Kidney (tissue), 14 donors: ENCODE data around the gene ALG3. TPM values are rescaled to one million over a fixed set of nuclear protein-coding genes. Genes with fewer than 3 reads are reported as not detected.

Experiments used
- DNase-seq, 5 donors: peaks; one replicate each; pipeline ENCODE4 v3.0.0-alpha.2; 2013 to 2020
- FAIRE-seq: peaks from 2 replicates; lab custom pipeline; 2012; peaks lifted over from hg19 to GRCh38; lab: Jason Lieb, UNC
- H3K27ac ChIP-seq, 2 donors: one replicate each; pipeline ENCODE4 v1.7.0; 2013; ENCODE audit warnings: low read depth in 2 of 2, low read length in 2 of 2, inconsistent platforms in 1 of 2
- H3K27me3 ChIP-seq: one replicate; pipeline ENCODE4 v1.7.1; 2013; ENCODE audit warnings: low read length, inconsistent platforms; ENCODE audit not compliant: control insufficient read depth, insufficient read depth
- H3K36me3 ChIP-seq, 3 donors: one replicate each; pipeline versions ENCODE4 v1.7.0 to v1.7.1; 2013; ENCODE audit warnings: low read length in 3 of 3, control low read depth in 1 of 3, inconsistent platforms in 1 of 3; ENCODE audit not compliant: insufficient read depth in 3 of 3, control insufficient read depth in 2 of 3
- H3K4me1 ChIP-seq, 3 donors: one replicate each; pipeline versions ENCODE4 v1.7.0 to v1.7.1; 2013; ENCODE audit warnings: low read length in 3 of 3, inconsistent platforms in 1 of 3, low read depth in 1 of 3; ENCODE audit not compliant: control insufficient read depth in 2 of 3, insufficient read depth in 2 of 3
- H3K4me3 ChIP-seq, 3 donors: one replicate each; pipeline versions ENCODE4 v1.7.0 to v1.8.1; 2013; ENCODE audit warnings: low read length in 3 of 3, control low read depth in 1 of 3, inconsistent platforms in 1 of 3
- H3K9ac ChIP-seq, 3 donors: one replicate each; pipeline versions ENCODE4 v1.7.0 to v1.7.1; 2013; ENCODE audit warnings: low read length in 3 of 3, control low read depth in 1 of 3, inconsistent platforms in 1 of 3
- H3K9me3 ChIP-seq, 3 donors: one replicate each; pipeline versions ENCODE4 v1.7.0 to v1.7.1; 2013; ENCODE audit warnings: low read length in 3 of 3, control low read depth in 1 of 3, inconsistent platforms in 1 of 3; ENCODE audit not compliant: control insufficient read depth in 2 of 3, insufficient read depth in 1 of 3
- intact Hi-C: fragments of 100-400 bp; cut with DNase I; formaldehyde crosslinking; loops from one replicate; pipeline ENCODE4 v1.11.1; 2022
- polyA plus RNA-seq: library from polyadenylated mRNA; stranded (reverse); fragments of 350-450 nt; fragmentation: Illumina TruSeq; extraction: RNeasy Lipid Tissue Mini Kit (QIAGEN cat#74804); gene quantifications from one replicate; pipeline ENCODE4 v1.2.3, GENCODE V29; 2014; ENCODE audit warnings: low read depth, low replicate concordance; ENCODE audit not compliant: insufficient read depth
- total RNA-seq: library from RNA; stranded (reverse); fragmentation: NEBNext Ultra II Directional; extraction: Animal tissue kit (Norgen Biotek cat#: 25700); gene quantifications from one replicate; pipeline ENCODE4 v1.2.1, GENCODE V29; 2021
- TF ChIP-seq, protein P1 (sequence below): IDR thresholded peaks from 3 replicates; pipeline ENCODE4 v1.5.1; 2012; ENCODE audit warnings: mild to moderate bottlenecking, moderate library complexity, borderline replicate concordance; ENCODE audit not compliant: insufficient read depth; ENCODE audit errors: extremely low read depth
- donor health status: control.
- donor health status: control.
- donor health status: control.
- donor health status: control.
- donor health status: control.
- donor health status: DM: yes; HTN: yes; CAD: no.
- donor health status: Normal renal cell carcinoma (clear cell type).

The ALG3 gene
- total and polyA plus RNA-seq, 2 donors from 2014 or later = 33.6 to 39.8 TPM

DNA sequence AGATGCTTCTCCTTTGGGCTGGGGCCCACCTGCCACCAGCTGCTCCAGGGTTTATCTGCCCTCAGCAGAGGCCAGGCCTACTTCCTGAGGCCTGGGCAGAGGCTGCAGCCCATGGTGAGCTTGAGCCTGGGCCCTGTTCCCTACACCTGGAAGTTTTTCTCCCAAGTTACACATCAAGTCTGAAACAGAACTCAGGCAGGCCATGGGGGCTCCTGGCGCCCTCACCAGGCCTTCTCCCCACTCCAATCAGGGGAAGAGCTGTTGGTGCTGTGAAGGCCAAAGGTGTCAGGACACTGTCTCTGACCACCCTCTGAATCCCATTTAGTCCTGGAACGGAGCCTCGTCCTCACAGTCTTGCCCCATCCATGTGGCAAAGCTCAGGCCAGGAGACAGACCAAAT is 12.1 kb downstream of the ALG3 start:
- Histone ChIP-seq H3K9me3 (no peaks in the 10 kb centered on the region), H3K4me1 (peaks cover 0 to under 1% (median 0%) of the 10 kb centered on the region in 3 donors), H3K4me3 (no peak overlapping the region), H3K9ac (no peak overlapping the region), H3K27me3 (peaks cover 11% of the 10 kb centered on the region), H3K27ac (no peak overlapping the region), H3K36me3 (no peaks in the 10 kb centered on the region)
- intact Hi-C loops = no loop called here
- FAIRE-seq = no peak
- DNase-seq = no peak
- TF ChIP-seq, protein P1, sequence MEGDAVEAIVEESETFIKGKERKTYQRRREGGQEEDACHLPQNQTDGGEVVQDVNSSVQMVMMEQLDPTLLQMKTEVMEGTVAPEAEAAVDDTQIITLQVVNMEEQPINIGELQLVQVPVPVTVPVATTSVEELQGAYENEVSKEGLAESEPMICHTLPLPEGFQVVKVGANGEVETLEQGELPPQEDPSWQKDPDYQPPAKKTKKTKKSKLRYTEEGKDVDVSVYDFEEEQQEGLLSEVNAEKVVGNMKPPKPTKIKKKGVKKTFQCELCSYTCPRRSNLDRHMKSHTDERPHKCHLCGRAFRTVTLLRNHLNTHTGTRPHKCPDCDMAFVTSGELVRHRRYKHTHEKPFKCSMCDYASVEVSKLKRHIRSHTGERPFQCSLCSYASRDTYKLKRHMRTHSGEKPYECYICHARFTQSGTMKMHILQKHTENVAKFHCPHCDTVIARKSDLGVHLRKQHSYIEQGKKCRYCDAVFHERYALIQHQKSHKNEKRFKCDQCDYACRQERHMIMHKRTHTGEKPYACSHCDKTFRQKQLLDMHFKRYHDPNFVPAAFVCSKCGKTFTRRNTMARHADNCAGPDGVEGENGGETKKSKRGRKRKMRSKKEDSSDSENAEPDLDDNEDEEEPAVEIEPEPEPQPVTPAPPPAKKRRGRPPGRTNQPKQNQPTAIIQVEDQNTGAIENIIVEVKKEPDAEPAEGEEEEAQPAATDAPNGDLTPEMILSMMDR = no peak

DNA sequence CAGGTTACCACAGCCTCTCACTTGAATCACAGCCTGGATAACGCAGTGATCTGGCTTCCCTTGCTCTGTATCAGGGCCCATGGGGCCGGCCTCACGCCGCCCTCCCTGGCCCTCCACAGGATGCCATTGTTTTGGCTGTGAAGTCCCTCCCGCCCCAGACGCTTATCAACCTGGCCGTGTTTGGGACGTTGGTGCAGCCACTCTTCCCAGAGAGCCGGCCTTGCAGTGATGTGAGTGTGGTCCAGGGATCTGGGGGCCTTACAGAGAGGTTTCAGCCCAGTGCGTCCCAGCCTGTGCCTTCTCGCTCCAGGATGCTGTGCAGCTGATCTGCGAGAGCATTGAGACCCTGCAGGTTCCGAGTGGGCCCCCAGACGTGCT is 12.7 kb downstream of the ALG3 start:
- intact Hi-C loops = no loop called here
- H3K27me3 ChIP-seq = peaks cover 16% of the 10 kb centered on the region

DNA sequence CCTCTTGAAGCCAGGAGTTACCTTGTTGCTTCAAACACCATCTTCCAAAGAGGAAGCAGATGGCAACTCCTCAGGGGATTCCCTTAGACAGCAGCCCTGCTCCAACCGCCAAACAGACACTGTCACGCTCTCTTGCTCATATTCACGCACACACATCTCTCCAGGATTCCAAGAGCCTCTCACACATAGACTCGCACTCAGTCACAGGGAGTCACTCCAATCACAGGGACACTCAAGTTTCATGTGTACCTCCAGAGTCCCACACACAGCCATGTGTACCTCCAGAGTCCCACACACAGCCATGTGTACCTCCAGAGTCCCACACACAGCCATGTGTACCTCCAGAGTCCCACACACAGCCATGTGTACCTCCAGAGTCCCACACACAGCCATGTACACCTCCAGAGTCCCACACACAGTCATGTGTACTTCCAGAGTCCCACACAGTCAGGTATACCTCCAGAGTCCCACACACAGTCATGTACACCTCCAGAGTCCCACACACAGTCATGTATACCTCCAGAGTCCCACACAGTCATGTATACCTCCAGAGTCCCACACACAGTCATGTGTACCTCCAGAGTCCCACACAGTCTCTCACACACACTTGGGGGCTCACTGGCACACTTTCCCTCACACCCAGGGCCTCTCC is 13.3 kb downstream of the ALG3 start:
- H3K27ac ChIP-seq = no peak overlapping the region
- no peak for DNase-seq
- TF ChIP-seq, protein P1 = no peak
- H3K4me1 ChIP-seq = peaks cover 0 to 4% (median 0%) of the 10 kb centered on the region in 3 donors
- no peak for FAIRE-seq
- intact Hi-C loops = no loop called here
- no peak overlapping the region for H3K4me3 ChIP-seq
- no peaks in the 10 kb centered on the region for H3K9me3 ChIP-seq
- no peak overlapping the region for H3K9ac ChIP-seq
- H3K36me3 ChIP-seq = no peaks in the 10 kb centered on the region
- H3K27me3 ChIP-seq = peaks cover 16% of the 10 kb centered on the region

More for the DNA sequence above, 12.7 kb downstream of the ALG3 start:
- H3K36me3 ChIP-seq = no peaks in the 10 kb centered on the region
- TF ChIP-seq, protein P1 = no peak
- no peak overlapping the region for H3K27ac ChIP-seq
- no peak for DNase-seq
- no peak overlapping the region for H3K4me3 ChIP-seq
- H3K9me3 ChIP-seq = no peaks in the 10 kb centered on the region
- no peaks in the 10 kb centered on the region for H3K4me1 ChIP-seq
- H3K9ac ChIP-seq = no peak overlapping the region
- FAIRE-seq = no peak
